ENCODE data around the gene AP3S2. TPM values are rescaled to one million over a fixed set of nuclear protein-coding genes. Genes with fewer than 3 reads are reported as not detected.
A peak's percentile ranks its signal among the peaks of the same experiment; 100 is the strongest.
"Not testable (repeated sequence)": the region's sequence is repeated elsewhere in the genome, so short reads cannot be mapped to it uniquely, and the experiment has no call there.

The AP3S2 gene
- total RNA-seq (100 to 1,000 TPM in 1 of 9 donors, 10 to 100 TPM in 8; 45.0 to 110 (median 64.7) TPM), polyA plus RNA-seq (10 to 100 TPM; 10.8 to 63.2 (median 18.7) TPM)
- long read RNA-seq, donor 1, full-length matches to known transcripts: 30 of 30 reads
- long read RNA-seq, donor 1, partial matches to known transcripts: 0 of 30 reads
- long read RNA-seq, donor 1, other reads (novel, unspliced or antisense): 0 of 30 reads
- long read RNA-seq, donor 2, full-length matches to known transcripts: 15 of 15 reads
- long read RNA-seq, donor 2, partial matches to known transcripts: 0 of 15 reads
- long read RNA-seq, donor 2, other reads (novel, unspliced or antisense): 0 of 15 reads
- long read RNA-seq, donor 3, full-length matches to known transcripts: 16 of 16 reads
- long read RNA-seq, donor 3, partial matches to known transcripts: 0 of 16 reads
- long read RNA-seq, donor 3, other reads (novel, unspliced or antisense): 0 of 16 reads
- long read RNA-seq, donor 4, full-length matches to known transcripts: 28 of 33 reads
- long read RNA-seq, donor 4, partial matches to known transcripts: 0 of 33 reads
- long read RNA-seq, donor 4, other reads (novel, unspliced or antisense): 5 of 33 reads
- long read RNA-seq, donor 5, full-length matches to known transcripts: 106 of 120 reads
- long read RNA-seq, donor 5, partial matches to known transcripts: 1 of 120 reads
- long read RNA-seq, donor 5, other reads (novel, unspliced or antisense): 13 of 120 reads
- long read RNA-seq, donor 6, full-length matches to known transcripts: 17 of 20 reads
- long read RNA-seq, donor 6, partial matches to known transcripts: 0 of 20 reads
- long read RNA-seq, donor 6, other reads (novel, unspliced or antisense): 3 of 20 reads
- long read RNA-seq, donor 7, full-length matches to known transcripts: 10 of 10 reads
- long read RNA-seq, donor 7, partial matches to known transcripts: 0 of 10 reads
- long read RNA-seq, donor 7, other reads (novel, unspliced or antisense): 0 of 10 reads
- long read RNA-seq, donor 8, full-length matches to known transcripts: 25 of 25 reads
- long read RNA-seq, donor 8, partial matches to known transcripts: 0 of 25 reads
- long read RNA-seq, donor 8, other reads (novel, unspliced or antisense): 0 of 25 reads
- long read RNA-seq, donor 9, full-length matches to known transcripts: 13 of 13 reads
- long read RNA-seq, donor 9, partial matches to known transcripts: 0 of 13 reads
- long read RNA-seq, donor 9, other reads (novel, unspliced or antisense): 0 of 13 reads
- long read RNA-seq, donor 10, full-length matches to known transcripts: 10 of 10 reads
- long read RNA-seq, donor 10, partial matches to known transcripts: 0 of 10 reads
- long read RNA-seq, donor 10, other reads (novel, unspliced or antisense): 0 of 10 reads

- intact Hi-C loops (cut with DNase I): no loop called here
Measured at GRCh38 chr15:89893696-89894447, at the start of gene AP3S2. AP3S2 (minus strand) TSS chr15:89893994; CDS start chr15:89893949, 45 bp downstream.

DNA sequence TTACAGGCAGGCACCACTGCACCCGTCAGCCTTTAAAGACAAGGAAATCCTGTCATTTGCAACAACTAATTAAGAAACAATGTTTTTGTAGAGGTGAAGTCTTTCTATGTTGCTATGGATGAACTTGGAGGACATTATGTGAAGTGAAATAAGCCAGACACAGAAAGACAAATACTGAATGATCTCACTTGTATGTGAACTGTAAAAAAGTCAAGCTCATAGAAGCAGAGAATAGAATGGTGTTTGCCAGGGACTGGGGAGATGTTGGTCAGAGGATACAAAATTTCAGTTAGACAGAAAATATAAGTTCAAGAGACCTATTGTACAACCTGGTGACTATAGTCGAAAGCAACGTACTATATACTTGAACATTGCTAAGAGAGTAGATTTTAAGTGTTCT is 46.1 kb upstream of the AP3S2 start:
- Histone ChIP-seq H3K9me3 (replicated peaks in 1 of 3) (no peaks in the 10 kb centered on the region), H3K27me3 (no peaks in the 10 kb centered on the region), H3K4me1 (replicated peaks in 1 of 2) (no peaks in the 10 kb centered on the region), H3K4me3 (no peak overlapping the region), H3K27ac (no peak overlapping the region), H3K36me3 (replicated peaks in 1 of 2) (no peaks in the 10 kb centered on the region)
- intact Hi-C loops (cut with DNase I): no loop called here
- 76 to 89% (median 84%) methylated on average over 3 of the region's 3 CpGs for WGBS, 4 donors
- DNase-seq: no peak
- TF ChIP-seq POLR2A (IDR thresholded peaks at IDR 0.05): no peak

More at GRCh38 chr15:89893696-89894447, at the start of gene AP3S2:
- 0 to 1% (median 0%) methylated on average over 33 to 62 of the region's 62 CpGs for WGBS, 4 donors
- TF ChIP-seq, protein P1, sequence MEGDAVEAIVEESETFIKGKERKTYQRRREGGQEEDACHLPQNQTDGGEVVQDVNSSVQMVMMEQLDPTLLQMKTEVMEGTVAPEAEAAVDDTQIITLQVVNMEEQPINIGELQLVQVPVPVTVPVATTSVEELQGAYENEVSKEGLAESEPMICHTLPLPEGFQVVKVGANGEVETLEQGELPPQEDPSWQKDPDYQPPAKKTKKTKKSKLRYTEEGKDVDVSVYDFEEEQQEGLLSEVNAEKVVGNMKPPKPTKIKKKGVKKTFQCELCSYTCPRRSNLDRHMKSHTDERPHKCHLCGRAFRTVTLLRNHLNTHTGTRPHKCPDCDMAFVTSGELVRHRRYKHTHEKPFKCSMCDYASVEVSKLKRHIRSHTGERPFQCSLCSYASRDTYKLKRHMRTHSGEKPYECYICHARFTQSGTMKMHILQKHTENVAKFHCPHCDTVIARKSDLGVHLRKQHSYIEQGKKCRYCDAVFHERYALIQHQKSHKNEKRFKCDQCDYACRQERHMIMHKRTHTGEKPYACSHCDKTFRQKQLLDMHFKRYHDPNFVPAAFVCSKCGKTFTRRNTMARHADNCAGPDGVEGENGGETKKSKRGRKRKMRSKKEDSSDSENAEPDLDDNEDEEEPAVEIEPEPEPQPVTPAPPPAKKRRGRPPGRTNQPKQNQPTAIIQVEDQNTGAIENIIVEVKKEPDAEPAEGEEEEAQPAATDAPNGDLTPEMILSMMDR (IDR thresholded peaks at IDR 0.05): peak in 2 of 6 experiments; percentile 6 to 25
- peak; percentile 71 to 88 for TF ChIP-seq POLR2A (IDR thresholded peaks at IDR 0.05)
- Histone ChIP-seq H3K4me3 (peak within 1 kb of the TSS; percentile 38 to 90 (median 62)), H3K36me3 (replicated peaks in 1 of 2) (peaks cover 0 to under 1% of the 10 kb centered on the region in 2 donors), H3K9me3 (replicated peaks in 1 of 3) (no peaks in the 10 kb centered on the region), H3K27ac (peak within 1 kb of the TSS; percentile 91 to 96 (median 92)), H3K27me3 (no peaks in the 10 kb centered on the region), H3K4me1 (replicated peaks in 1 of 2) (peaks cover 0 to 11% of the 10 kb centered on the region in 2 donors)
- DNase-seq: peak; percentile 90 to 96 (median 93)

GRCh38 chr15:89939377-89939776 is 45.6 kb upstream of the AP3S2 start:
- H3K36me3 ChIP-seq (replicated peaks in 1 of 2); DNase-seq; H3K4me1 ChIP-seq (replicated peaks in 1 of 2); H3K27me3 ChIP-seq; H3K4me3 ChIP-seq; intact Hi-C loops (cut with DNase I); H3K9me3 ChIP-seq (replicated peaks in 1 of 3); H3K27ac ChIP-seq: not testable (repeated sequence)
- WGBS, 4 donors: 65 to 81% (median 73%) methylated on average over 2 of the region's 2 CpGs

- Histone ChIP-seq H3K9me3 (replicated peaks in 1 of 3) (no peaks in the 10 kb centered on the region), H3K4me3 (no peak overlapping the region), H3K4me1 (replicated peaks in 1 of 2) (no peaks in the 10 kb centered on the region), H3K27ac (no peak overlapping the region), H3K27me3 (no peaks in the 10 kb centered on the region), H3K36me3 (replicated peaks in 1 of 2) (no peaks in the 10 kb centered on the region)
- DNase-seq: no peak
- WGBS, 4 donors: 58 to 83% (median 74%) methylated on average over 6 to 10 of the region's 10 CpGs
- intact Hi-C loops (cut with DNase I): no loop called here
- TF ChIP-seq, protein P1 (IDR thresholded peaks at IDR 0.05): no peak
- TF ChIP-seq POLR2A (IDR thresholded peaks at IDR 0.05): no peak
Measured at GRCh38 chr15:89937365-89938350, 43.9 kb upstream of the AP3S2 start.

Data from adrenal gland (tissue), 19 donors.